Activated effector memory CD4-positive, alpha-beta T cell treated with anti-CD3 and anti-CD28 coated beads, Interleukin-2, amount 50 U/mL, for 16 hours (primary cell): ENCODE data around the gene NFATC1.

Experiments
- DNase-seq: peaks from one replicate; pipeline ENCODE4 v3.0.0-alpha.2; 2020

NFATC1 gene

DNA sequence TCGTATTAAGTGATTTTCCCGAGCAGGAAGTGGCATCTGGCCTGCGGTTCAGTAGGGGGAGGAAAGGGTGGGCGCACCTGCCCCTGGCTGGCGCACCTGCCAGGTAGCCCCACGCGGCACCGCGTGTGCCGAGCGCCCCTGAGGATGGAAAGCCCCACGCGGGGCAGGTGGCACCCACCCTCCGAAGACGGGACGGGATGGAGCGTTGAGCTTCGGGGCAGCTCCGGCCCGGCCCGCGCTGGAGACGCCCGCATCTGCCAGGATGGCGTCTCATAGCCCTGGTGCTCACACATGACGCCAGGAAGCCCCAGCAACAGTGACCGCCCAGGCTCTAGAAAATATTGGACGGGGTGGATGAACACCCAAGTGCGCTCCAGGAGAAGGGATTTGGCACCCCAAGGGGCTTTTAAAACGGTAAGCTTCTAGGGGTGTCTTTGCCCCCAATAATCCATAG, 2.5 kb upstream of the NFATC1 start:
- DNase-seq: peak; percentile 75

DNA sequence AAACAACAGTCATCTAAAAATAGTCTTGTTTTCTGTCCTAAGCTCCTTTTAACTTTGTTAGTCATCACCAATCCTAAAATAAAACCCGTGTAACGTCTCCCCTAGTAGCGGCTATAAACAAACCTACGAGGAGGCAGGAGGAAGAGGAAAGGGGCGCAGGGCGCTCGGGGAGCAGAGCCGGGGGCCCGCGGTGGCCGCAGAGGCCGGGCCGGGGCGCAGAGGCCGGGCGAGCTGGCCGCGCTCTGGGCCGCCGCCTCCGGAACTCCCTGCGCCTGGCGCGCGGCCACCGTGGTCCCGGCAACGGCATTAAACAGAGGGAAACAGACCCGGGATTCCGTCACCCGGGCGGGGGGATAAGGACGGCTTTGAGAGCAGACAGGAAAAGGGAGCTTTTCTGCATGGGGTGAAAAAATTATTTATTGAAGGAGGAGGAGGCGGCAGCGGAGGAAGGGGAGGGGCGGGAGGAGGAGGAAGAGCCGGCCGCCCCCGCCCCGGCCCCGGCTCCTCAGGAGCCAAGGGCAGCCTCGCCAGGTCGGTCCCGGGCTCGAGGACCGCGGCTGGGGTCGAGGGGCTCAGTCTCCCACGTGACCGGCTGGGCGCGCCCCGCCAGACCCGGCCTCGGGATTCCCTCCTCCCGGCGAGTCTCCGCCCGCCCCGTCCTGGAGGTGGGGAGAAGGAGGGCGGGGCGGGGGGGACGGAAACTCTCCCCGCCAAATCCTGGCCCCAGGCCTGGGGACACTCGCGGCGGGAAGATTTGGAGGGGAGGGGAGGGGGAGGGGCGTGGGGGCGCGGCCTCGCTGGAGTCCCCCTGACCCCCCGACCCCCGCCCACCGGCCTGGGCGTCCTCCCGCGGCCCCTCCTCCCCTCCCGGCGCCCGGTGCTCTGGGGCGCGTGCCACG, 1.8 kb upstream of the NFATC1 start:
- peak; percentile 77 for DNase-seq

DNA sequence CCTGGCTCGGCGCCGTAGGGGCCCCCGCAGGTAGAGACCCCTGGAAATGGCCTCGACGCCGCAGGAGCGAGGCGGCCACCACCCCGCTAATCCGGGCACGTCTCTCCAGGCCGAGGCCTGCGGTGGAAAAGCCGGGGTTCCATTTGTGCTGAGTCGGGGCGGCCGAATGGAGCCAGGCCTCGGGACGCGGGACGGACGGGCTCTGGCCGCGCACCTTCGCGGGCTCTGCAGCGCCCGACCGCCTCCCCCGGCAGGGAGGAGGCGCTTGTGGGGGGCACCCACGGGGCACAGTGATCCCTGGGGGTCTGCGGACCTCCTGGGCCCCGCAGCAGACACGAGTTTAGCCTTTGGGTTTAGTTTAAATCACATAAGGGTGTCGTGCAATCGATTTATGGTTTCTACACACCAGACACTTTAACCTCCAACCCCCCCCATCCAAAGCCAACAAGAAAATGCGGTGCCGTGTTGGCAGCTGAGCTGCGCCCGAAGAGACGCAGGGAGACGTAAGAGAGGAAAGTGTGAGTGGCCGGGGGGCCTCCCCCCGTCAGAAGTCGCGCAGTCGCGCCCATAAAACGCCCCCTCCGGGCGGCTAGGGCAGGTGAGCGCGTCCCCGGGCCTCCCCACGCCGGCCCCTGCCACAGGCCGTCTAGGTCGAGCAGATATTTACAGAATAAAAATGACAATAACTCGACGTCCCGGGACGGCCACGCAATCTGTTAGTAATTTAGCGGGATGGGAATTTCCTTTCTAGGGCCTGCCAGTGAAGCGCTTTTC, 1.0 kb upstream of the NFATC1 start:
- DNase-seq: peak; percentile 90

DNA sequence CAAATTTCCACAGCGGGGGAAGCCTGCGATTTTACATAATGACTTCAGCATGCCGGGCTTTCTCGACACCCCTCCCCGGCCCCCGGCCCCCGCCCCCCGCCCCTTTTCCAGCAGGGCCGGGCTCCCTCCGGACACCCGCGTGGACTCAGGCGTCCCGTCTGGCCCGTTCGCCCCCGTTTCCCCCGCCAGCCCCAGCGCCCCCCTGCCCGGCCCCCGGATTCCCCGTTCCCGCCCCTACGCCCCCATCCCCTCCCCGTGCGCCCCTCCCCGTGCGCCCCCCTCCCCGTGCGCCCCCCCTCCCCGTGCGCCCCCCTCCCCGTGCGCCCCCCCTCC, 456 bp upstream of the NFATC1 start:
- DNase-seq: no peak

DNA sequence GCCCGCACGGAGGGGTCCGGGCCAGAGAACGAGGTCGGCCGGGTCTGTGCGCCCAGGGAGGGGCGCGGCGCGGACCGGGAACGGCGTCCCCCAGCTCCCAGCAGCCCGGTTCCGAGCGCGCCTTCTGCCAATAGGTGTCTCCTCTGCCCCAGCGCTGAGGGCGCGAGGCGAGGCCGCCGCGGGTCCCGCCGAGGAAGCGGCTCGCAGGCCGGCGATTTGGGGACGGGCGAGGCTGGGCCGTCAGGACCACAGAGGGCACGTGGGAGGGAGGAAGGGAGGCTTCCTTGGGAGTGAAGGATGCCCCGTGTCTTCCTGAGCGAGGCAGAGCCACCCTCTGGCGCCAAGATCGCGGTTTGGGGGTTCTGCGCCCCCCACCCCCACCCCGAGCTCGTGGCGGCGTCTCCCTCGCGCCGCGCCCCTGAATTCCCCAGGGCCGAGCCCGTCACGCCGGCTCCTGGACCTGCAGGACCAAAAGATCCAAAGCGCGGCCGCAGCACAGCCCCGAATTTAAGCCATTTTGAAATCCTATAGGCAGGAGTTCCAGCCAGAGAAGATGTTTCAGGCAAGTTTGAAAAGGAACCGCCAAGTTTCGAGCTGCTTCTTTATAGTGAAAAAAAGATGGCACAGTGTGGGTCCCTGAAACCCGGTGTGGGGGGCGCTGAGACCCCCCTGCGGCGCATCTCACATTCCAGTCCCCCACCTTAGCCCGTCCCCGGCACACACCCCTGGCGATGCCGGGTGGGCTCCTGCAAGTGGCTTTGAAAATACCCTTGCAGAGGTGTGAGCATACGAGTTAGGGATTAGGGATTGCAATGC, 909 bp downstream of the NFATC1 start:
- DNase-seq: peak; percentile 82

DNA sequence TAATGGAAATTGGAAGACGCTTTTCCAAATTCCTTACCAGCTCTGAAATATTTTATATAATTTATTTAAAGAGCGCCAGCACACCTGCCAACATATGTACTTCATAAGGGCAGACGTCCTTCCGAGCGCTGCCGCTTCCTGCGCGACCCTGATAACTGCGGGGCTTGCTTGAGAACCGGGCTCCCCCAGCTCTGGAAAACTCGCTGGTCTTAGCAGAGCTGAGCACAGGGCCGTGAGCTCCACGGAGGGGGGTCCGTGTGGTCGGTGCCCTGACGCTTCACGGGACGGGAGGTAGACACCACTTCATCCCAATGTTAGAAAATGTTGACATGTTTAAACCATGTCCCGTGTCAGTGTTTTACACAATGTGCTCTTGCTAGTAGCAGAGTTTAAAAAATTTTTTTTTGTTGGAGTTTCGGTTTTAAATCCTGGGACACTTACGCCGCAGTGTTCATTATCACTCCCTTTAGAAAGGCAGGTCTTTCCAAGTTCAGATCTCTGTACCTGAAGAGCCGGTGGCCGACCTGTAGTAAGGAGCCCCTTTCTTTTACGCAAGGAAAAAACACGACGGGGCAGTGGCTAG, 1.6 kb downstream of the NFATC1 start:
- DNase-seq: peak; percentile 57

DNA sequence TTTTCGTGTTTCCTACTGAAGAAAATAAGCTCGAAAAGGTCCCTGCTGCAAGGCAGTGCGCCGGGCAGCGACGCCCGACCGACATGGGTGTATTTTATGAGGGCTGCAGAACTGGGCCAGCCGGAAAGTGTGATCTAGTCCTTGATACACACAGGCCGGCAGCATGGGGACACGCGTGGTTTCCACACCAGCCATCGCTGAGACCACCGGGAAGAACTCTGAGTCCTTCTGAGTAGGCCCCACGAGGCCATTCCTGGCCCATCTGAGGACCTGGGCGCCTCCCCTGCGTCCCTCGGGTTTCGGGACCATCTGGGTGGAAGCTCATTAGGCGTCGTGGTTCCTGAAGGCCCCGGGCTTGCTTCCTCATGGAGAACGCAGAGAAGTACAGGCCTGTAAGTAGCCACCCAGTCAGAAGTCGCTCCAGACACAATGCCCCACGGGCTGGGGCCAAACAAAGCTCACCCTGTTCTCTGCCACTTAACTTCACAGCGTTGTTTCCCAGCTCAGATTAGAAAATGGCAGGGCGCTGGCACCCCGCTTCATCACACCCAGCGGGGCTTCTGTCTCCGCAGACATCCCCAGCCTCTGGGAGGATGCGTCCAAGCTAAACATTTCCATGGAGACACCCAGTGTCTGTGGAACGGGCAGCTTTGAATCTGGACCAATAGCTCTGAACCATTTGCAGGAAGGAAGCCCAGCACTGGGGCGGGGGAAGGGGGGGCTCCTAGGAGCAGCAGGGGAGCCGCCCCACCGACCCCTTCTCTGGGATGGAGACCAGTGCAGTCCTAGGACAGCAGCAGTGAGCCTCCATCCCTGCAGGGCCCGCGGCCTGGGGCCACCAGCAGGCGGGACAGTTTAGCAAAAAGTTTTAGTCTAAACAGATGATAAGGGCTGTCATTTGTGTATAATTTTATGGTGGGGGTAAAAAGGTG, 2.4 kb downstream of the NFATC1 start:
- DNase-seq: peak; percentile 64

DNA sequence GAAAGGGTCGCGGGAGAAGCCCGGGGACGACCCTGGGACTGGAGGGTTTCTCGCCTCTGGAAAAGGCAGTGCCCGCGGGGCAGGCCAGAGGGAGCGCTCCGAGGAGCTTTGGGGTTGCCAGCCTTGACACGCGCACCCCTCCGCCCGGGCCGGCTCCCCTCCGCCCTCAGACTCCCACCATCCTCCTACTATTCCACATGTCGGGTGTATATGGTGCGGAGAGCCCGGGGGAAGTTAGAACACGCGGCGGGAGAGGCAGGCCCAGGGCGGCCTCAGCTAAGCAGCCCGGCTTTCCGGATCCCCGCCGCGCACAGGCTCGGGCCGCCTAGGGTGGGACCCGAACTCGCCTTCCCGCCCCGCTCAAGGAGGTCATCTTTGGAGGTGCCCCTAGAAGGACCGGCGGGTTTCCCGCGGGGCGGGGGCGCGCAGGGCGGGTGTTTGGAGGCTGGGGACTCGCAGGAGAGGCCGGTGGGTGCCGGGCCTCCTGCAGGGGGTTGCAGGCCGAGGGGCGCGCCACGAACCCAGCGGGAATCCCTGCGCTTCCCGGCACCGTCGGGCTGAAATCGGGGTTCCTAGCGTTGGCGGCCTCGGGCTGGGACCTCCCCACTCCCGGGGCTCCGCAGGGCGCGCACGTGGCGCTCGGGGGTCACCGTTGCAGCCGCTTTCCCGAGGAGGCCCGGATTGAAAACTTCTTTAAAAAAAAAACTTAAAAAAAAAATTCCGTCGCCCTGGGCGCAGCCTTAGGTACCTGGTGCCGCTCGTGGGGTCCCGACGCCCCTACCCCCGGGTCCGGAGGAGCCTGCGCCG, 3.7 kb downstream of the NFATC1 start:
- DNase-seq: peak; percentile 77

DNA sequence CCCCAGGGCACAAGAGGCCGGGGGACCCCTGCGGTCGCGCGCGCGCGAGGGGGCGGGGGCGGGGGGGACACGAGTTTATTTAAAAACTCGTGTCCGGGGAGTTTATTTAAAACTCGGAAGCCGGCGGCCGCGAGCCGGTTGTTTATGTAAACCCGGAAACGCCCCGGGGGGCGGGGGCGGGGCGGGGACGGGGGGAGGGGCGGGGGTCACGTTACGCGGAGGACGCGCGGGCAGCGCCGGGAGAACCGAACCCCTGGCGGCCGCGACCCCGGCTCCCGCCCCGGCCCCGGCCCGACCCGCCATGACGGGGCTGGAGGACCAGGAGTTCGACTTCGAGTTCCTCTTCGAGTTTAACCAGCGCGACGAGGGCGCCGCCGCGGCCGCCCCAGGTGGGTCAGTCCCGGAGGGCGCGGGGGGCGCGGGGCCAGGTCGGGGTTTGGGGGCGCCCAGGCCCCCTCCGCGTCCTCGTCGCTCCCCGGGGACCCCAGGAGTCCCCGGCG, 4.4 kb downstream of the NFATC1 start:
- peak; percentile 90 for DNase-seq

DNA sequence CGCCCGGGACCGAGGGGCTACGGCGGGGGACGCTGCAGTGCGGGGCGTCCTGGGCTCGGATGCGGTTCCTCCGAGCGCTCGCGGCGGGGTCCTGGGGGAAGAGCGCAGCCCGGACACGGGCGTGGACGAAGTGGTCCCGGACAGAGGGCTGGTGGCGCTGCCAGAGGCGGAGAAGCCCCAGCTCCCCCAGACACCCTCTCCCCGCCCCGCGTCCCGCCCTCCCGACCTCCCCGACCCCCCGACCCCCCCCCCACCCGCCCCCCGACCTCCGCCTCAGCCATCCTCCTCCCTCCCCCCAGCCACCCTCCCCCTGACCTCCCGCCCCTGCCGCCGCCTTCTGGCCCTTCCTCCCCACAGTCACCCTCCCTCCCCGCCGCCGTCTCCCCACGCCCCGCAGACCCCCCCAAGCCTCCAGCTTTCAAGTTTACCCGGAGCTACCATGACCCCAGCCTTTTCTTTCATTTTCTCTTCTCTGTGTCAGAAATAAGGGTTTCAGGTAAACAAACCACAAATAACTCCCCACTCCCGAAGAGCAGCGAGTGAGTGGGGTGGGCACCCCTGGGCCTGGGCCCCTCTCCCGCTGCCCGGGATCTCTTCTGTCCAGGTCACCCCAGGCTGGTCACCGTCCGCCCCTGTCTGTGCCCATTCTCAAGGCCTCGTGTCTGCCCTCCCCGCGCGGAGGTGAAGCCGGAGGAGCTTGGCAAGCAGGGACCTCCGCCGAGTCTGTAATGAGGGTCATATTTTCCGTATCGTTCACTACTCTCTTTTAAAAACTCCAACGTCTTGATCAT, 5.1 kb downstream of the NFATC1 start:
- DNase-seq: peak; percentile 86

DNA sequence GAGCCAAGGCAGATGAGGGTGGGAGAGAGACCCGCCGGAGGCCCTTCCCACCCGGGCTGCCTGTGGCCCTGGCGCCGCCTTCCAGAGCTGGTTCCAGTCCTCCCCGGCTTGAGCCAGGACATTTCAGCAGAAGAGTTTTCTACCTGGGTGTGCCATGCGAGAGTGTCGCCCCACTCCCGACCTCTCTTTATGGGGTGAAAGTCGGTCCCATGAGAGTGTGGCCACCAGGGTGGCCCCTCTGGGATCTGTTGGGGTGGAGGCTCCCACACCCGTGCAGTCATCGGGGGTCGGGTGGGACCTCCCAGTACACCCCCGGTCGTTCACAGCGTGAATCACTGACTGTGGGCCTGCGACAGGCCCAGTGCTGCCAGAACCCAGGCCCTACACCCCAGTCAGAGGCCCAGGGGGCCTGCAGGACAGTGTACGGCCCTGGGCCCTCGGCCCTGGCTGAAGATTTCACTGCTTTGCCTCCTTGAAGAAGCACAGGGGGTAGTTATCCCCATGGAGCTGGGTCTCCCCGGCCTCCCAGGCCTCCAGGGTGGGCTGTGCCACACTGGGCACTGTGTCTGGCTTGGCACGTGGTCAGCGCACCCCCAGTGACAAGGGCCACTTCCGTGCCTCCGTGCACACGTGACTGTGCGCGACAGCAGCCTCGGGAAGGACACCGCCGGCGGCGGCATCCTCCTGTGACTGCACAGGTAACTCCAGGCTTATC, 5.9 kb downstream of the NFATC1 start:
- peak; percentile 73 for DNase-seq

DNA sequence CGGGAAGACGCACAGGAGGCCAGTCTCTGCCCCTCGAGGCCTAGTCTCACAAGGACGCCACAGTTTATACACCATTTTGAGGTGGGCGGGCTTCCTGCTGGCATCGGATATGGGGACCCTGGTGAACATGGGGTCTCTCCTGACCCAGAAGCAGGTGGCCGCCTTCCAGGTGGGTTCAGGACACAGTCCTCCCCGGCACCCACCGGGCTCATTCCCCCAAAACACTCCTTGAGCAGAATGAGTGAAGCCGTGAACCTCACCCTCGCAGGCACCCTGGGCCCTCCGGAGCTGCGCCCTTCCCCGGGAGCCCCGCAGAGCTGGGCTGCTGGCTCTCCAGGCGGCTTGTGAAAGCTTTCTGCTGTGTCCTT, 6.5 kb downstream of the NFATC1 start:
- no peak for DNase-seq

DNA sequence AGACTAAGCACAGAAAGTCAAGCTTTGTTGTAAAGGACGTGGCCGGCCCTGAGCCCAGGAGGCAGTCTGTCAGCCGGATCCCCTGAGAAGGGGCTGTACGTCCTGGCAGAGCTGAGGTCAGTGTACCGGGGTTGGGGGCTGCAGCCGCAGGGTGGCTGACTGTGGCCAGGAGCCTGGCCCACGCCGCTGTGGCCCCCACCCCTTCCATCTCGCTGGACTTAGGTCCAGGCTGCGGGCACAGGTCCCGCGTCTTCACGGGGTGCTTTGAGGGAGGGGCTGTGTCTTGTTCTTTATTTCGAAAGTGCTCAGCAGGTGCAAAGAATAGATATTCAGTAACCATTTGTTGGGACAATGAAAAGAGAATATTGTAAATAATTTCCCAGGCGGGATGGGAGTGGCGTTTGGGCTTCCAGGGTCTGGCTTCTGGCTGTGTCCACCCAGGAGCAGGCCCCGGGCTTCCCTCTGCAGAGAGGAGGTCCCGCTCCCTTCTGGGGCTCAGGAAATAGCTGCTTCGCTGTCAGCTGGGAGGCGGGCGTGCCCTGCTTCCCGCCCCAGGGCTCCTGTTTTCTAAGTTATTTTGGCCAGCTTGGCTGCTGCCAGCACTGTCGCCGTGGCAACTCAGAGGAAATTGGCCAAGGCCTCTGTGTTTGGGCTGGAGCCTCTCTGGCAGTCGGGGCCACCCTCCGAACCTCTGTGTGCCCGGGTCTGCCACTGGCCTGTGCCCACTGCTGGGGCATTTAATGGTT, 7.4 kb downstream of the NFATC1 start:
- DNase-seq: peak; percentile 75

DNA sequence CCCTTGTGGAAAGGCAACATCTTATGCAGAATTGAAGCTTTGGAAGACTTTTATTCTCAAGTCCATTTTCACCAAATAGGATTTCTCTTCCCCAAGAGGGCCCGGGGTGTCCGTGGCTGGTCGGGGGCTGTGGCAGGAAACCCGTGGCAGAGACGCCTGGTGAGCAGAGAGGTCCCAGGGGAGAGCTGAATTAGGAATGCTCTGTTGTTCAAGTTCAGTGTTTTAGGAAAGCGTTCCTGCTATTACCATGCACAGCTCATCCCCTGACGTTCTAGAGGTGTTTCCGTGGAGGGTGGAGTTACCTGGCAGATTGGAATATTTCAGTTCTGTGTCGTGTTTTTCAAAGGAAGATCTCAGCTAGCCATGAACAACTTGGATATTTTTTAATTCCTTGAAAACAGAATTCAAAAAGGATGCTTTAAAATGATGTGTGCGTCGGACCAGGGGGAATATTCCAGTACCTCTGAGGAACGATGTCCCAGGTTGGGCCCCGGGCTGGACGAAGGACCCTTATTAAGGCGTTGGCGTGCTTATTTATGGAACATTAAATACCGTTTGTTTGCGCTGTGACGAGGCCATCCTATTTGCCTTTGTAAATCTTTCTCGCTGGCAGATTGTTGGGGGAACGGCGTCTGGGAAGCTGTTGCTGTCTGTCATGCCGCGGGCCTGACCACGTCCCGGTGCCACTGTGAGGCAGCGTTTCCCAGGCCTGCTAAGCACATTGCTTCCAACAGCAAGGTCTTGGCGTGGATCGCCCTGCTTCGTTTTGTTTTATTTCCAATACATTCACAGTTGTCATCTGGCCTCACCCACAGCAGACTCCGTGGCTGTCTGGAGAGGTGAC, 8.2 kb downstream of the NFATC1 start:
- DNase-seq: no peak

DNA sequence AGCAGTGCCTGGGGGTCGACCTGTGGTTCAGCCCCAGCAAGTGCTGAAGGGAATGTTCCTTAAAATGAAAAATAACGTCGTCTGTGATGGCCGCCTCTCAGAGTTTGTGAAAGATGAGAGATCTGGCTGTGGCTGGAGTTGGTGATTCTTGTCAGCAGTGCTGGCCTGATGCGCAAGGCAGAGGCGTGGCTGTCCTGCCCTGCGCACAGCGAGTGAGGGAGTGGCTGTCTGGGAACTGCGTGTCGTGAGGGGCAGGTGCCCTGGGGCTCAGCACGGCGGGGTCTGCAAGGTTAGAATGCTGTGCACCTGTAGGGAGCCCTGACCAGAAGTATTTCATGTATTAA, 8.8 kb downstream of the NFATC1 start:
- DNase-seq: peak; percentile 82

DNA sequence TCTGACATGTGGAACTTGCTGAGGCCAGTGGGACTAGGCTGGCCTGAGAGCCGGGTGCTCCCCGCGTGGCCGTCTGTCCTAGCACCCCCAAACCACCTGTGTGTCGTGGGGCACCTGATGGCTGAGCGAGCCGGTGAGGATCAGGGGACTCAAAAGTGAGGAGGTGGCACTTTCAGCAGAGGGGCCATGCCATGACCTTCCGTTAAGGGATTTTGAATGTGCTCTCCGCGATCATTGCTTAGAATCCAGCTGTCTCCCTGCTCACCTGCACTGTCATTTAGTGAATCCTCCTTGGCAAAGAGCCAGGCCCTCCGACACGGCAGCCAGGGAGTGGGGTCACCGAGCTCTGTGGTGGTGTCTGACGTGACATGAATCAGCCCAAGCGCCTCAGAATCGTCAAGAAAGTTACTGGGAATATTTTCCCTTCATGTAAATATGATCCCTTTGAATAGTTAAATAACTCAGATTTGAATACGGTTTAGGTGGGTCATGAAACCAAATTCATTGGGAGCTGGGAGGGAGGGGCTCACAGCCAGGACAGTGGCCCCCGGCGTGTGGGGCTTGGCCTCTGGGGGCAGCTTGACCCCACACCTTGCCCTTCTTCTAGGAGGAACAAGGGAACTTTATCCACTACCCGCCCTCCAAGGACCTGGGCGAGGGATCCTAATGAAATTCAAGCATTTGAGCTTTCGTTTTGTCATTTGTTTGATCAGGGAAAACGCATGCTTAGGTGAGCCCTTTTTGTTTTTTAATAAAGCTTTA, 9.5 kb downstream of the NFATC1 start:
- DNase-seq: peak; percentile 85
